CD4-positive, alpha-beta T cell treated with Interleukin-15 for 1 hour (primary cell): ENCODE measurements around the gene ITGAV.

Experiments used
- DNase-seq: peaks from one replicate; pipeline ENCODE4 v3.0.0-alpha.2; 2020

The ITGAV gene

GRCh38 chr2:186688813-186689212 is 99.0 kb downstream of the ITGAV start:
- no peak for DNase-seq

GRCh38 chr2:186690786-186691185 is 100.9 kb downstream of the ITGAV start:
- no peak for DNase-seq

GRCh38 chr2:186691231-186691630 is 101.4 kb downstream of the ITGAV start:
- DNase-seq = no peak

- no peak for DNase-seq
These were observed 102.0 kb downstream of the ITGAV start for GRCh38 chr2:186691900-186692299.

- no peak for DNase-seq
These were observed 103.6 kb downstream of the ITGAV start for GRCh38 chr2:186693446-186693832.

GRCh38 chr2:186695081-186695756 is 105.4 kb downstream of the ITGAV start:
- DNase-seq = no peak

- DNase-seq = no peak
These were observed 106.4 kb downstream of the ITGAV start for GRCh38 chr2:186696290-186696689.

- DNase-seq = no peak
These were observed 106.9 kb downstream of the ITGAV start for GRCh38 chr2:186696804-186697203.

- DNase-seq = no peak
These were observed 107.7 kb downstream of the ITGAV start for GRCh38 chr2:186697536-186697935.

- no peak for DNase-seq
These were observed 109.9 kb downstream of the ITGAV start for GRCh38 chr2:186699742-186700141.

- DNase-seq = no peak
These were observed 112.2 kb downstream of the ITGAV start for GRCh38 chr2:186702006-186702405.

GRCh38 chr2:186702501-186702900 is 112.6 kb downstream of the ITGAV start:
- no peak for DNase-seq

- no peak for DNase-seq
These were observed 115.0 kb downstream of the ITGAV start for GRCh38 chr2:186704897-186705296.

- no peak for DNase-seq
These were observed 119.9 kb downstream of the ITGAV start for GRCh38 chr2:186709529-186710450.

GRCh38 chr2:186713691-186714090 is 123.8 kb downstream of the ITGAV start:
- DNase-seq = no peak

- no peak for DNase-seq
These were observed 124.8 kb downstream of the ITGAV start for GRCh38 chr2:186714611-186715010.

- no peak for DNase-seq
These were observed 126.1 kb downstream of the ITGAV start for GRCh38 chr2:186716004-186716403.

- DNase-seq = no peak
These were observed 127.0 kb downstream of the ITGAV start for GRCh38 chr2:186716899-186717298.

GRCh38 chr2:186717320-186718007 is 127.6 kb downstream of the ITGAV start:
- no peak for DNase-seq

- DNase-seq = no peak
These were observed 128.3 kb downstream of the ITGAV start for GRCh38 chr2:186718122-186718521.

GRCh38 chr2:186718903-186719302 is 129.0 kb downstream of the ITGAV start:
- DNase-seq = no peak

GRCh38 chr2:186721956-186722355 is 132.1 kb downstream of the ITGAV start:
- DNase-seq = no peak

GRCh38 chr2:186724736-186725135 is 134.9 kb downstream of the ITGAV start:
- no peak for DNase-seq

GRCh38 chr2:186725783-186726182 is 135.9 kb downstream of the ITGAV start:
- no peak for DNase-seq
